GM19043 (cell line): Measurements from ENCODE around the gene CLPSL2.

ENCODE experiments used
- ATAC-seq: cut with Tn5 transposase; IDR thresholded peaks from one replicate; pipeline ENCODE4 v1.9.1; 2021; ENCODE audit warnings: low read depth; ENCODE audit not compliant: unreplicated experiment

CLPSL2 gene

GRCh38 chr6:35824552-35825192 is 48.3 kb downstream of the CLPSL2 start:
- no peak for ATAC-seq
